ENCODE results near the gene RGS6.

Gene RGS6

DNA sequence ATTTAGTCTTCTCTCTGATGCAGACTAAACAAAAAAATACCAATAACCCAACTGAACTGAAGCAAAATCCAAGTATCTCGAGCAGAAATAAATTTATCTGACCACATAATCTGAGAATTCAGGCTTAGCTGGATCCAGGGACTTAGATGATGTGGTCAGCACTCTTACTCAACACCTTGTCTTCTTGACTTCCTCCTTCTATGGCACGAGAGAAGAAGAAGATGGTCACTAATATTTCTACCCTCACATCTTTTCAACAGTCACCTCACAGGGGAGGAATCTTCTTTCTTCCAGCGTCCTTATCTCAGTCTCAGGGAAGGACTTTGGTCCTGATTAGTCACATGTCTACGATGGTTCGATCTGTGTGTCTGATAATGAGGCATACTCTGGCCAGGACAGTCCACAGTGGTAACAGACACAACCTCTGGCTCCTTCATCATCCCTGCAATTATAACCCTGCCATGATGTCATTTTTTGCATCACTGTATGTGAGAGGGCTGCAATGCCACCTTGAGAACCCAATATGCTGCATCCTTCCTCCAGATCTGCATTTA is 15.8 kb downstream of the RGS6 start:
- DNase-seq, result no peak

- DNase-seq, result no peak
These were observed 20.4 kb downstream of the RGS6 start for GRCh38 chr14:71952381-71953363.

GRCh38 chr14:71956920-71957563 is 24.8 kb downstream of the RGS6 start:
- DNase-seq, result no peak

GRCh38 chr14:71959055-71959454 is 26.8 kb downstream of the RGS6 start:
- no peak for DNase-seq

- DNase-seq, result no peak
These were observed 28.5 kb downstream of the RGS6 start for GRCh38 chr14:71960494-71961353.

DNA sequence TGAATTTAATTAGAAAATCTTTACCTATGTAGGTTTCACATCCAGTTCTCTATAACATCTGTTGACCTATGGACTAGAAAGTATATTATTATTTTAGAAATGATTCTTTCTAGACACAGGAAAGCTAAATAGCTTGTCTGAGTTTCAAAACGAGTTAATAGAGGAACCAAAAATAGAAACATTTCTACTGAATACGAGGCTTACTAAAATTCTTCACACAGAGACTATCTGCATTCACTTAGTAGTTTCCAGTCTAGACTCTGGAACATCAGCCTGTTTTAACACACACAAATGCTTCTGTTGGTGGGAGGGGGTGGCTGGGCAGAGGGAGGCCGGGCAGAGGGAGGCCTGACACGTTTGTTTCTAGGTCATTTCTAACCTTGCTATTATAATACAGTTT is 29.7 kb downstream of the RGS6 start:
- DNase-seq, result no peak

GRCh38 chr14:71964716-71965115 is 32.5 kb downstream of the RGS6 start:
- no peak for DNase-seq

GRCh38 chr14:71966528-71966927 is 34.3 kb downstream of the RGS6 start:
- no peak for DNase-seq

GRCh38 chr14:71967704-71968103 is 35.5 kb downstream of the RGS6 start:
- no peak for DNase-seq

- no peak for DNase-seq
These were observed 38.0 kb downstream of the RGS6 start for GRCh38 chr14:71970272-71970671.

- peak; percentile 71 for DNase-seq
These were observed 53.4 kb downstream of the RGS6 start for GRCh38 chr14:71985538-71986189.

- no peak for DNase-seq
These were observed 56.2 kb downstream of the RGS6 start for GRCh38 chr14:71988476-71988875.

- no peak for DNase-seq
These were observed 56.7 kb downstream of the RGS6 start for GRCh38 chr14:71988939-71989338.

DNA sequence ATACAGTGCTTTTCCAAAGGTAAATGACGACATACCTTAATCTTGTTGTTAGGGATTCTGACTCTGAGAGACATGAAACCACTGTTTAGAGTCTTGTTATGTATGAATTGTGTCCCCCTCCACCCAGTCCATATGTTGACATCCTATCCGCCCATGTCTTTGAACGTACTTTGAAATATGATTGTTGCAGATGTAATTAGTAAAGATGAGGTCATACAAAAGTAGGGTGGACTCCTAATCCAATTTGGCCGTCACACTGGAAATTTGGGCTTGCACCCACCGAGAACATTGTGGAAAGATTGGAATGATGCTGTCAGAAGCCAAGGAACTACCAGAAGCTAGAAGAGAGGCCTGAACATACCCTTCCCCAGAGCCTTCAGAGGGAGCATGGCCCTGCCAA is 62.2 kb downstream of the RGS6 start:
- DNase-seq, result no peak

DNA sequence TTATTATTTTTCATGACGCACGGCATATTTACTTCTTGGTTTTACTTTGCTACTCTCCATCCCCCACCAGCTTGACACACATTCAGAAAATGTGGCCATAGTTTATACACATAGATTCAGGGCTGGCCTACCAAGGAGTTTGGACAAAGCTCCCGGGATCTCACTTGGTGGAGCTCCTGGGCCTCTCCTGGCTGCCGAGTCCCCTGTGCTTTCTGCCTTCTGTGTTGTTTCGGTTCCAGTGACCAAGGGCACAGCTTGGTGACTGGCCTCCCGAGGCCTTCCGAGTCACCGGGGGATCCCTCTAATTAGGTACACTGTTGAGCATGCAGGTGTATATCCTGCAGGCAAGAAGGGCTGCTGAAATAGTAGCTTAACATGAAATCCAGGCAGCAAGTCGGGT is 63.5 kb downstream of the RGS6 start:
- no peak for DNase-seq

DNA sequence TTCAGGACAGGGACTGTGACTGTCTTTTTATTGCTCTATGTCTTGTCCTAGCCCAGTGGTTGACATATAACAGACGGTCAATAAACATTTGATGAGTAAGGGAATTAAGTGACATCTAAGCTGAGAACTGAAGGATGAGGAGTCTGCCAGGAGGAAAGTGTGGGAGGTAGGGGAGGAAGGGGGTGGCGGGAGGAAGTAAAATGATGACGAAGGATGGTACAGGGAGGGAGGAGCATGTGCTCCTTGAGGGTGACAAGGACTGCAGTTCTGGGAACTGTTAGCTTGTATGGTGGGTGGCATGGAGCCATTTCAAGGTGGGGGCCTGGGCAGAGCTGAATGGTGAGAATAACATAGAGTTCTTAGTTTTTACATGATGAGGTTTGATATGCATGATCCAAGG is 64.4 kb downstream of the RGS6 start:
- no peak for DNase-seq

- peak; percentile 38 for DNase-seq
These were observed 68.7 kb downstream of the RGS6 start for GRCh38 chr14:72000907-72001306.

- DNase-seq, result no peak
These were observed 70.5 kb downstream of the RGS6 start for GRCh38 chr14:72002731-72003130.

DNA sequence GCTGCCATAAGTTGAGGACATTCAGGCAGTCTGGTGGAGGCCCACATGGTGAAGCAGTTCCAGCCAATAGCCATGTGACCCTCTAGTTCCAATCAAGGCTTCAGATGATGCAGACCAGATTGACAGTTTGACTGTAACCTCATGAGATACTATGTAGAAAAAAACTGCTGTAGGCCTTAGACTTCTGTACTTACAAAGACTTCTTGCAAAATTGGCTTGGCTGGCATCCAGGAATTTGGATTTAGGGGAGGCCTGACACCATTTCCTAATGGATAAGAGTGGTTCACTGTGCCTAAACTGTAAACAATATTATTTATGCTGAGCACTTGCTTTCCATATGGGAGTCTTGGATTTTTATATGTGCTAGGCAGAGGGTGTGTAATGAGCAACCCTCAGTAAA is 76.4 kb downstream of the RGS6 start:
- DNase-seq, result no peak

DNA sequence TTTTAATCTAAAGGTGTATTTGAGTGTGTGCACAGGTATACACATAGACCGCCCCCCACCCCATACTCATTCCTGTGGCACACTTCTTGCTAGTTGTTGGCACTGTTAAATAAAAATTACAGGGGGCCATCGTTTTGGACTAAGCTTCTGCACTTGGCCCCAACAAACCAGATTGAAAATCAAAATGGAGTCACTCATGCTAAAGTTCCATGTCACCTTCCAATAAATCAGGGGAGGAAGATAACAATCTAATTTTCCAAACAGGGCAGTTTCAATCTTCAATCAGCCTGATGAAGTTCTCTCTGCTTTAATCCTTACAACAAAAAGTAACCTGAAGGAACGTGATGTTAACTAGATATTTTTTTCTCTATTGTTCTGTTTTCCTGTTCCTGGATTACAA is 78.2 kb downstream of the RGS6 start:
- DNase-seq, result no peak

GRCh38 chr14:72013721-72014345 is 81.6 kb downstream of the RGS6 start:
- peak; percentile 47 for DNase-seq

DNA sequence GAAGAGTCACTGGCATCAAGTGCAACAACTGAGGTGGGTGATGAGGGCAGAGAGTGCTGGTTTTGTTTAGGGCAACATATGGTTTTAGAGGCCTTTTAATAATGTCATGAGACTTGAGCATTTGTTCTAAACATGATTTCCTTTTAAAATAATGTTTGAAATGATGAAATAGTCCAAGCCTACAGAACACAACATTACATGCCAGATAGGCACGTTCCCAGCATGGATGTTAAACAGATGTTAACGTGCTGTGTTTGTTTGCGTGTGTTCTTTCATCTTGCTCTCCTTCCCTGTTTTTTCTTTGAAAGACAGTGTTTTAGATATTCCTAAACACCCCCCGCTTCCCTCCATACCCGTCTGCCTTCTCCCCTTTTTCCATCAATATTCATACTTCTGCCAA is 82.3 kb downstream of the RGS6 start:
- no peak for DNase-seq
